Sigmoid colon (tissue), 4 donors: Measurements from ENCODE around the gene STAMBPL1.

Source experiments
- CTCF ChIP-seq, 4 experiments: fragments of 450-650 bp in 3 of 4; fragments of 200-600 bp in 1 of 4; IDR thresholded peaks; one replicate each; pipeline ENCODE4 v1.5.1; 2016 to 2019; ENCODE audit warnings: antibody characterized with exemption in 4 of 4, mild to moderate bottlenecking in 3 of 4, moderate library complexity in 2 of 4
- EP300 ChIP-seq, 4 donors: sonication (generic); formaldehyde crosslinking; IDR thresholded peaks; one replicate each; pipeline ENCODE4 v1.6.1; 2017; ENCODE audit warnings: antibody characterized with exemption in 4 of 4
- POLR2A ChIP-seq, 2 donors: fragments of 450-650 bp; IDR thresholded peaks; one replicate each; pipeline ENCODE4 v1.6.1; 2016; ENCODE audit warnings: antibody characterized with exemption in 2 of 2, mild to moderate bottlenecking in 2 of 2, moderate library complexity in 2 of 2
- POLR2AphosphoS5 ChIP-seq, 4 donors: sonication (generic); formaldehyde crosslinking; IDR thresholded peaks; one replicate each; pipeline ENCODE4 v1.6.1; 2017; ENCODE audit warnings: antibody characterized with exemption in 4 of 4

GRCh38 chr10:88961266-88961665 is 81.2 kb downstream of the STAMBPL1 start:
- no peak for TF ChIP-seq POLR2AphosphoS5 (IDR thresholded peaks at IDR 0.05)
- TF ChIP-seq CTCF (IDR thresholded peaks at IDR 0.05) = no peak
- no peak for TF ChIP-seq POLR2A (IDR thresholded peaks at IDR 0.05)
- TF ChIP-seq EP300 (IDR thresholded peaks at IDR 0.05) = no peak
